ENCODE results near the gene NDFIP1.

NDFIP1 gene

DNA sequence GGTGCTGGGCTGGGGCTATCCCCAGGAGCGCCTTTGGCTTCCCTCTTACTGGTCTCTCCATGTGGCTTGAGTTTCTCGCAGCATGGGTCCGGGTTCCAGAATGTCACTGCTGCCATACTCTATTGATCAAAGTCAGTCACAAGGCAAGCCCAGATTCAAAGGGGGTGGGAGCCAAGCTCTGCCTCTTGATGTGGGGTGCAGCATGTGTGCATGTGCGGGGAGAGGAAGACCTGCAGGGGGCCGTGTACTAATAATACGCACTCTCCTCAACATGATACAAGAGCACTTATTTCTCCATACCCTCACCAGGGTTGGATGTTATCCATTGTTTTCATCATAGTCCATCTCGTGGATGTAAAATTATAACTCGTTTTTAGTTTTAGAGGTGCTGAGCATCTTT is 81.2 kb downstream of the NDFIP1 start:
- DNase-seq (ENCODE audit: low read depth in 2 of 2): no peak

DNA sequence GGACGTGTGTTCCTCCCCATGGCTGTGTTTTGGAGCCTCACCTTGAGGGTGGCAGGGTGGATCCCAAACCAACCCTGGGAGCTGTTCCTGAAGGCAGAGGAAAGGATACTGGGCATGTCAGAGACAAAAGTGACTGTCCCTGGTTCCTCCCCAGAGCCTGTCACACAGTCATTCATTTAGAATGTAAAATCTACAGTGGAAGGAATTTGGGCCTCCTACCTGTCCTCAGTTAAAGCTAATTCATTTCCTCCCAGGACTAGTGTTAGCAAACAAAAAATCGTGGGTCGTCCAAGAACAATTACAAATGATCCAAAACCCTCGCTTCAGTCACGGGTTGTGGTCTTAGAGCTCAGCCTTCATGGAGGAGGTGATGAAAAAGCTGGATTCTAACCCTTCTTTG is 83.2 kb downstream of the NDFIP1 start:
- no peak for DNase-seq (ENCODE audit: low read depth in 2 of 2)

DNA sequence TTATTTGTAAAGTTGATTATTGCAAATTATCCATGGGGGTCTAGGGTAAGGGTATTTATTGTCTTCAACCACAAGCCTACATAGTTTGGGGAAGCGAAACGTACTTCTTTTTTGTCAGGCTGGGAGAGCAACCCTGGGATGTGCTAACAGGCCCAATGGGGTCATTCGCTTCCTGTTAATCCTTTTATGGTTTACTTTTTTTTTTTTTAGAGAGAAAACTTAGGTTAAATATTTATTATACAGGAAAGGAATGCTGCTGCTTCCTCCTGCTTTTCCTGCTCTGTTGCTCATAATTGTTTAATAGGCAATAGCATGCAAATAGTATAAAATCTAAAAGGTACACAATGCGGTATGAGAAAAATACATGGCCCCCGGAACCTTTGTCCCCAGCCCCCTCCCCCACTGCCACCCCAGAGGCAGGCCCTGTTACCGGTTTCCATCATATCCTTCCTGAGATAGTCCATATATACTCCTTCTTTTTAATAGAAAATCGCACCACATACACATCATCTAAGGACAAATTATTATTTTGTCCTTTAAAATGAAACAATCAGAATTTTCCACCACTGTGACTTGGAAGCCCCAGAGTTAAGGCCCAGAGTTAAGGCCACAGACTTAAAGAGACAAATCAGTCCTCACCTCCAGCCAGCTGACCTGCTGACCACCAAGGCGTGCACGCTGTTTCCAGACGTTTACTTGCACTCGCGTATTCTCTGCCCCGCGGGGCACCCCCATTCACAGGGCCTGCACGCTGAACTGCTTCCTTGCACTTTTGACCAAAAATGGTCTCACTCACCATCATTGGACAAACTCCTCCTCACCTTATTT is 83.9 kb downstream of the NDFIP1 start:
- no peak for DNase-seq (ENCODE audit: low read depth in 2 of 2)

DNA sequence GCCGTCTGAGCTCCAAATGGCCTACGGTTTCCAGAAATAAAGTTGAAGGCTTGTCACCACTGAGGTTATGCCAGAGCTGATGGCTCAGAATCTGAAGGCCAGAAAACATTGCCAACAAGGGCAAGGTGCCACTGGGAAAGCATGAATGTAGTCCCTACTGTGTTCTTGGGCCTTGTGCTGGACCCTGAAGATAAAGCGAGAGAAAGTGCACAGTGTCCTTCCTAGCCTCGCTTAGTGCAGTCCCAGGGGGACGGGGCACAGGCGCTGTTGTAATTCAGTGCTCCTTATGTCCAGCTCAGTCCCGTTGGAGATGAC is 84.5 kb downstream of the NDFIP1 start:
- DNase-seq (ENCODE audit: low read depth in 2 of 2): no peak

DNA sequence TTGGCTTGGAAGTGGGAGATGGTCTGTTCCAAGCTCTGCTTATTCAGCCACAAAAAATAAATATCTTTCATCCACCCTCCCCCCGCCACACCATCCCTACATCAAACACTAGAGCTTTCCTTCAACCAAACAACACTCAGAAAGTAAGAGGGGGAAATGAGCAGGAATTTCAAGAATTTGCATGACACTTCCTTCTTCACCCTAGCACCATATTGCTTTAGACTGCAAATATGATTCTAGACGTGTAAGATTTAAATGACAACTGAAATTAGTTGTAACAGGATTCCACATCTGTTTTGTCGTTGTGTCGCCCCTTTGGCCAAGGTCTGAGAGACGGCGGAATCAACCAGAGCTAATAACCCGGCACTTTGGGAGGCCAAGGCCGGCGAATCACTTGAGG is 88.5 kb downstream of the NDFIP1 start:
- DNase-seq (ENCODE audit: low read depth in 2 of 2): no peak

DNA sequence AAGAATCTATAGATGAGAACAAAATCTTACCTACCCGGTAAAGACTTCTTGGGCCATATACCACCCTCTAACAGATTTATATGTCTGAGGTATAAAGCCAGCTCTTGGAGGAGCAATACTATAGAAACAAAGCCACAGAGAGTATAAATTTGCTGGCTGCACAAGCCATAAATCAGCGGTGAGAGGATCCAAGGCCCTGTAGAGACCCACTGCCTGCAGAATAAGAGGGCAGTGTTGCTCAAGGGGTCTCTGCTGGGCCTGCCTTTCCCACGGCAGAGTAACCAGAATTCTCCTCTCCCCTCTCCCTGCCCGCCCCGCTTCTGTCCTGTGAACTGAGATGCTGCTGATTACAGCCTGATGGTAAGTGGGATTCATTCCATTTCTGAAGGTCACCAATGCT is 89.2 kb downstream of the NDFIP1 start:
- no peak for DNase-seq (ENCODE audit: low read depth in 2 of 2)

DNA sequence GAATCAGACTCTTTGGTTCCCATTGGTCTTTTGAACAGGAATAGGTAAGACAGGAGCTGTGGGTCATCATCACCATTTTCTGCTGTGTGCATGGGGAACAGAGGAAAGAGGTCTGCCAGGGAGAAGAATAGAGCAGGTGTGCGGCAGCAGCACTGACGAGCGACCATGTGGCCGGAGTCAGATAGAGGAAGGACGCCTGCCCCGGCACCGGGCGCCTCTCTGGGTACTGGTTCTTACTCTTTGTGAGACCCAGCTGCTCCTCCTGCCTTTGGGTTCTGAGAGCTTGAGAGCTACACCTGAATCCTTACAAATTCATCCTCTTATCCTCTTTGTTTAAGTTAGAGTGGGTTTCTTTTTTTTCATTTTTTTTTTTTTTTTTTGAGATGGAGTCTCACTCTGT is 90.8 kb downstream of the NDFIP1 start:
- no peak for DNase-seq (ENCODE audit: low read depth in 2 of 2)

DNA sequence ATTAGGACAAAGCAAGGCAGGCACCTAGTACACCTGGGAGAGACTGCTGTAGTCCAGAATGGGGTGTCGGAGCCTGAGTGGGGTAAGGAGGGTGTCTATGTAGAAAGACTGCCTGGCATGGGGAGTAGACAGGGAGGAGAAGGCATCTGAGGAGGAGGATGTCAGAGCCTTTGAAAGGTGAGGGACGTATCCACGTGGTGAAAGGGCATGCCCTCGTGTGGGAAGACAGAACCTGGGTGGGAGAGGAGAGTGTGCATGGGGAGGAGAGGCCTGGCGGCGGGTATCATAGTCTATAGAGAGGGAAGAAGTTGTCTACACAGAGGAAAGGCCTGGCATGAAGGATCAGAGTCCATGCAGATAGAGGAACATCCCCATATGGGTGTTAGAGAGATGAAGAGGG is 91.8 kb downstream of the NDFIP1 start:
- DNase-seq (ENCODE audit: low read depth in 2 of 2): no peak

DNA sequence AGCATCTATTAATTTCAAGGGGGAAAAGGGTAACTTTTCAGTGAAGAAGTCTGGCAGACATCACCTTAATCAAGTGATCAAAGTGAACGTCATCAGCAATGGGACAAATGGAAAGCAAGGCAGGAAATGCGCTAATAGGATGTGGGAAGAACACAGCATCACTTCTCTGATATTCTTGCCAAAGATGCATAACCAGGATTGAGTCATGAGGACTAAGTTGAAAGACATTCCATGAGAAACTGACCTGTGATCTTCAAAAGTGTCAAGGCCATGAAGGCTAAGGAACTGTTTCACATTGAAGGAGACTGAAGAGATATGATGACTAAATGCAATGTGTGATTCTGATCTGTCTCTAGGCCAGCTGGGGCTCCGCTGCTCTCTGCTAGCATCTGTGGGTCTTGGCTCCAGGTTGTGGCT is 92.9 kb downstream of the NDFIP1 start:
- no peak for DNase-seq (ENCODE audit: low read depth in 2 of 2)

DNA sequence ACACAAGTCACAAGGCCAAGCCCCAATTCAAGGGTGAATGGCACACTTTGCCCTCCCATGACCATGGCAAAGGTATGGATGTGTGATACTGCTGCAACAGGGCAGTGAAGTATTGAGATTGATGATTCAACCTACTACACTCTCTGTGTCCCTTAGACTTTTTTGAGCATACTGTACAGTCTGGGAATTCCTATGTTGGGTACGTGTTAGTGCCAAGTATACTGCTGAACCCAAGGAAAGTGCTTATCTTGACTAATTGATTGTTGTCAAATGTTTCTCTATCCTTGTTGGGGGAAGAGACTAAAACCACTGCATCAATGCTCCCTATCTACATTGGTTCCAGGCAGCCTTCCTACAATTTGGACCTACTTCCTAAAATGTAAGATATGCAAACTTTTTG is 93.7 kb downstream of the NDFIP1 start:
- no peak for DNase-seq (ENCODE audit: low read depth in 2 of 2)

Measured in stimulated activated CD8-positive, alpha-beta memory T cell treated with anti-CD3 and anti-CD28 coated beads, Interleukin-15, amount 100 ng/mL, for 48 hours (primary cell).